Left lung (tissue), 10 donors: Measurements from ENCODE around the gene CALM1. TPM values are rescaled to one million over a fixed set of nuclear protein-coding genes. Genes with fewer than 3 reads are reported as not detected.
A peak's percentile ranks its signal among the peaks of the same experiment; 100 is the strongest.

Experiments used
- ATAC-seq: fragments of 200-7000 bp; cut with Tn5 transposase; one replicate; pipeline ENCODE4 v1.9.1; 2020; ENCODE audit warnings: moderate library complexity
- DNase-seq, 4 donors: peaks; one replicate each; pipeline ENCODE4 v3.0.0-alpha.2; 2013 to 2020
- H3K27ac ChIP-seq, 2 donors: fragments of 200-600 bp; sonication (generic) in 1 of 2; one replicate each; pipeline versions ENCODE4 v1.5.0 to v1.8.0; 2020 to 2021
- H3K27me3 ChIP-seq, 2 donors: fragments of 200-600 bp; sonication (generic) in 1 of 2; one replicate each; pipeline versions ENCODE4 v1.5.0 to v1.8.0; 2020 to 2021
- H3K36me3 ChIP-seq, 2 donors: fragments of 200-600 bp; sonication (generic) in 1 of 2; one replicate each; pipeline versions ENCODE4 v1.5.0 to v1.8.0; 2020 to 2021
- H3K4me1 ChIP-seq, 2 donors: fragments of 200-600 bp; one replicate each; pipeline ENCODE4 v1.8.0; 2021
- H3K4me3 ChIP-seq, 2 donors: fragments of 200-600 bp; sonication (generic) in 1 of 2; one replicate each; pipeline versions ENCODE4 v1.5.0 to v1.8.0; 2020 to 2021; ENCODE audit warnings: mild to moderate bottlenecking in 1 of 2
- H3K9me3 ChIP-seq, 2 donors: fragments of 200-600 bp; sonication (generic) in 1 of 2; one replicate each; pipeline versions ENCODE4 v1.5.0 to v1.8.0; 2020 to 2021
- intact Hi-C, 2 donors: fragments of 100-400 bp; cut with DNase I; formaldehyde crosslinking; loops; one replicate each; pipeline versions ENCODE4 v1.11.2 to v1.14.2; 2022
- polyA plus RNA-seq, 6 donors: library from polyadenylated mRNA; unstranded; fragments of 120-200 nt; gene quantifications; one replicate each; pipeline ENCODE4 v1.2.1, GENCODE V29; 2013; ENCODE audit not compliant: insufficient read length in 6 of 6
- total RNA-seq, 2 donors: library from RNA; stranded (reverse); fragmentation: NEBNext Ultra II Directional; extraction: Animal tissue kit (Norgen Biotek cat#: 25700); gene quantifications; one replicate each; pipeline ENCODE4 v1.2.1, GENCODE V29; 2021
- TF ChIP-seq, protein P1 (sequence below), 2 donors: fragments of 200-600 bp; sonication (generic) in 1 of 2; IDR thresholded peaks; one replicate each; pipeline versions ENCODE4 v1.5.0 to v1.8.0; 2021; ENCODE audit warnings: antibody characterized with exemption in 2 of 2
- donor health status: DM: no; HTN: yes; CAD: no.
- donor health status: DM: no; HTN: no; CAD: no.

CALM1 gene
- total and polyA plus RNA-seq, 8 donors: 553 to 767 (median 654) TPM

DNA sequence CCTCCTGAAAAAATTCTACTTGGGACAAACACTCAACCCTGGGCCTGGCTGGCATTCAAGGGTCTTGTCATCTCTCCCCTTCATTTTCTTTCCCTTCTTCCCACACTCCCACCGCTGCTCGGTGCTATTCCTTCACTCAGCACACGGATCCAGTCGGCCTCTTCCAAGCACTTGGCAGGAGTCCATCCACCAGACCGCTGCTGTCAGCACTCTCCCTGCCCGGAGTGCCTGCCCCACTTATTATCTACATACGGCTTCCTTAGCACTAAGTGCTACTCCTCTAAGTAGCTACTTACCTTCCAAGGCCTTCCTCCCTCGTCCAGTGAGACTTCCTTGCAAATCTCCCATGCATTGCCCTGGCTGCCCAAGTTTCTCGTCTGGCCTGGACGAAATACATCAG, 29.8 kb downstream of the CALM1 start:
- Histone ChIP-seq H3K27ac (no peak overlapping the region), H3K27me3 (no peaks in the 10 kb centered on the region), H3K9me3 (peaks cover 0 to 2% of the 10 kb centered on the region in 2 donors), H3K36me3 (no peaks in the 10 kb centered on the region), H3K4me3 (no peak overlapping the region), H3K4me1 (peaks cover 8 to 9% of the 10 kb centered on the region in 2 donors)
- intact Hi-C loops: no loop called here
- peak; percentile 86 for ATAC-seq
- peak in 2 of 4 donors; percentile 54 to 72 for DNase-seq
- TF ChIP-seq, protein P1, sequence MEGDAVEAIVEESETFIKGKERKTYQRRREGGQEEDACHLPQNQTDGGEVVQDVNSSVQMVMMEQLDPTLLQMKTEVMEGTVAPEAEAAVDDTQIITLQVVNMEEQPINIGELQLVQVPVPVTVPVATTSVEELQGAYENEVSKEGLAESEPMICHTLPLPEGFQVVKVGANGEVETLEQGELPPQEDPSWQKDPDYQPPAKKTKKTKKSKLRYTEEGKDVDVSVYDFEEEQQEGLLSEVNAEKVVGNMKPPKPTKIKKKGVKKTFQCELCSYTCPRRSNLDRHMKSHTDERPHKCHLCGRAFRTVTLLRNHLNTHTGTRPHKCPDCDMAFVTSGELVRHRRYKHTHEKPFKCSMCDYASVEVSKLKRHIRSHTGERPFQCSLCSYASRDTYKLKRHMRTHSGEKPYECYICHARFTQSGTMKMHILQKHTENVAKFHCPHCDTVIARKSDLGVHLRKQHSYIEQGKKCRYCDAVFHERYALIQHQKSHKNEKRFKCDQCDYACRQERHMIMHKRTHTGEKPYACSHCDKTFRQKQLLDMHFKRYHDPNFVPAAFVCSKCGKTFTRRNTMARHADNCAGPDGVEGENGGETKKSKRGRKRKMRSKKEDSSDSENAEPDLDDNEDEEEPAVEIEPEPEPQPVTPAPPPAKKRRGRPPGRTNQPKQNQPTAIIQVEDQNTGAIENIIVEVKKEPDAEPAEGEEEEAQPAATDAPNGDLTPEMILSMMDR (IDR thresholded peaks at IDR 0.05): no peak

GRCh38 chr14:90427848-90428426, 31.1 kb downstream of the CALM1 start:
- peaks cover 8 to 9% of the 10 kb centered on the region in 2 donors for H3K4me1 ChIP-seq
- H3K9me3 ChIP-seq: peaks cover 0 to 2% of the 10 kb centered on the region in 2 donors
- ATAC-seq: no peak
- H3K27me3 ChIP-seq: no peaks in the 10 kb centered on the region
- TF ChIP-seq, protein P1 (IDR thresholded peaks at IDR 0.05): no peak
- no peak overlapping the region for H3K4me3 ChIP-seq
- intact Hi-C loops: no loop called here
- peak in 1 of 4 donors; percentile 23 for DNase-seq
- no peak overlapping the region for H3K27ac ChIP-seq
- H3K36me3 ChIP-seq: no peaks in the 10 kb centered on the region

GRCh38 chr14:90428676-90429075, 31.8 kb downstream of the CALM1 start:
- Histone ChIP-seq H3K4me3 (no peak overlapping the region), H3K27ac (no peak overlapping the region), H3K9me3 (peaks cover 0 to 2% of the 10 kb centered on the region in 2 donors), H3K27me3 (no peaks in the 10 kb centered on the region), H3K4me1 (peaks cover 8 to 9% of the 10 kb centered on the region in 2 donors), H3K36me3 (no peaks in the 10 kb centered on the region)
- TF ChIP-seq, protein P1 (IDR thresholded peaks at IDR 0.05): no peak
- no peak for ATAC-seq
- intact Hi-C loops: no loop called here
- DNase-seq: peak in 1 of 4 donors; percentile 12

- Histone ChIP-seq H3K27me3 (no peaks in the 10 kb centered on the region), H3K4me1 (peaks cover 8 to 9% of the 10 kb centered on the region in 2 donors), H3K4me3 (no peak overlapping the region), H3K9me3 (peaks cover 0 to 2% of the 10 kb centered on the region in 2 donors), H3K36me3 (no peaks in the 10 kb centered on the region), H3K27ac (no peak overlapping the region)
- TF ChIP-seq, protein P1 (IDR thresholded peaks at IDR 0.05): no peak
- peak in 1 of 4 donors; percentile 0 for DNase-seq
- intact Hi-C loops: no loop called here
- ATAC-seq: no peak
Measured at GRCh38 chr14:90429236-90429635, 32.4 kb downstream of the CALM1 start.

GRCh38 chr14:90429754-90430153, 32.9 kb downstream of the CALM1 start:
- no peaks in the 10 kb centered on the region for H3K36me3 ChIP-seq
- DNase-seq: peak in 1 of 4 donors; percentile 5
- H3K9me3 ChIP-seq: peaks cover 0 to 2% of the 10 kb centered on the region in 2 donors
- intact Hi-C loops: no loop called here
- no peak overlapping the region for H3K4me3 ChIP-seq
- ATAC-seq: no peak
- no peak overlapping the region for H3K27ac ChIP-seq
- no peaks in the 10 kb centered on the region for H3K27me3 ChIP-seq
- TF ChIP-seq, protein P1 (IDR thresholded peaks at IDR 0.05): no peak
- H3K4me1 ChIP-seq: peaks cover 8 to 9% of the 10 kb centered on the region in 2 donors
